HL-60/S4 treated with retinoic acid at 250 ng/mL for 4 days and 3 days (cell line): ENCODE measurements around the gene RXRA.

Experiments
- in situ Hi-C: fragments of 300-500 bp; cut with MboI; formaldehyde crosslinking; loops from 2 replicates; pipeline ENCODE4 v1.7.0; 2022; ENCODE audit warnings: low sequenced_read_pairs

The RXRA gene

DNA sequence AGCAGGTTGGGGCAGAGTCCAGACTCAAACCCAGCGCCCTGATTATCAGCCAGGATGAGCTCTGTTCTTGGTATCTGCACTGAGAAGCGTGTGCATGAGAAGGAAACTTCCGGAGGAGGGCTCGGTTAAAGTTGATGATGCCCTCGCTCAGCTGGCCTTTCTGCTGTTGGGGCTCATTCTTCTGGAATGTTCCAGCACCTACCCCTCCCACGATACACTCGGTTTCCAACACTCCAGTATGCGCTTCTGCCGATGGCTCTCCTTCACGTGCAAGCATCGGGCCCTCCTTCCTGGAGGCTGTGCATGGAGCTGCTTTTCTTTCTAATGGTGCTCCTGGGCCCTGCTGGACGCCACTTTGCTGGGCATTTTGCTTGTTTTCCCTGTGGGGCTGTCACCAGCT, 134.0 kb downstream of the RXRA start:
- in situ Hi-C loops = no loop called here

- in situ Hi-C loops = no loop called here
These were observed 134.6 kb downstream of the RXRA start for GRCh38 chr9:134460896-134461295.

- in situ Hi-C loops = no loop called here
These were observed 135.2 kb downstream of the RXRA start for GRCh38 chr9:134461426-134461982.

DNA sequence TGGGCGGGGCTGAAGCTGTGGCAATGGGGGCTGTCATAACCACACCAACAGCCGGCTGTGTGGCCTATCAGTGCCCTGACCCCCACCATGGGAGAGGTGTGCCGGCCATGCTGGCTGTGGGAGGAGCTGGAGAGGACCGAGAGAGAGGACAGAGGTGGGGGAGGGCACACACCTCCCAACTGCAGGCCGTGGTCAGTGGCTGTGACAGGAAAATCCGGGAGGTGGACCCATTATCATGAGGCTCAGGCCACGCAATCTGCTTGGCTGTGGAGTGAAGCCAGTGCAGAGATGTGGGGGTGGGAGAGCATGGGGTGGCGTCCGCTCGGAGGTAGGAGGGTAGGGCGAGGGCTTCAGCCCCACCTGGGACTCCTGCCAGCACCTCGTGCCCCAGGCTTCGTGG, 136.1 kb downstream of the RXRA start:
- in situ Hi-C loops = no loop called here

GRCh38 chr9:134463280-134463679, 137.0 kb downstream of the RXRA start:
- in situ Hi-C loops = no loop called here

- in situ Hi-C loops = no loop called here
These were observed 140.8 kb downstream of the RXRA start for GRCh38 chr9:134466869-134467616.

DNA sequence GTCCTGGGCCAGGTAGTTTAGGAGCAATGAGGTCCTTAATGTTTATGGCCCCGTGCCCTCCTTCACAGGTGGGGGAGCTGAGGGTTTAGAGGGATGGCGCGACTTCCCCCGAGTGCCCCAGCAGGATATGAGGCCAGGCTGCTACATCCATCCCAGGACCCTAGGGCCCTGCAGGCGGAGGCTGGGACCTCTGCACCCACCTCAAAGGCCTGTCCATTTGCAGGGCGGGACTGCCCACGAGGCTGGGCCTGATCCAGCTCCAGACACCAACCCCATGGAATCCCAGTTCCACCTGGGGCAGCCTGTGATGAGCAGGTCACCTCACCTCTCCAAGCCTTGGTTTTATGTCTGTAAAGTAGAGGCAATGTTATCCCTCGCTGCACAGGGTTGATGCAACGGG, 142.1 kb downstream of the RXRA start:
- in situ Hi-C loops = no loop called here

DNA sequence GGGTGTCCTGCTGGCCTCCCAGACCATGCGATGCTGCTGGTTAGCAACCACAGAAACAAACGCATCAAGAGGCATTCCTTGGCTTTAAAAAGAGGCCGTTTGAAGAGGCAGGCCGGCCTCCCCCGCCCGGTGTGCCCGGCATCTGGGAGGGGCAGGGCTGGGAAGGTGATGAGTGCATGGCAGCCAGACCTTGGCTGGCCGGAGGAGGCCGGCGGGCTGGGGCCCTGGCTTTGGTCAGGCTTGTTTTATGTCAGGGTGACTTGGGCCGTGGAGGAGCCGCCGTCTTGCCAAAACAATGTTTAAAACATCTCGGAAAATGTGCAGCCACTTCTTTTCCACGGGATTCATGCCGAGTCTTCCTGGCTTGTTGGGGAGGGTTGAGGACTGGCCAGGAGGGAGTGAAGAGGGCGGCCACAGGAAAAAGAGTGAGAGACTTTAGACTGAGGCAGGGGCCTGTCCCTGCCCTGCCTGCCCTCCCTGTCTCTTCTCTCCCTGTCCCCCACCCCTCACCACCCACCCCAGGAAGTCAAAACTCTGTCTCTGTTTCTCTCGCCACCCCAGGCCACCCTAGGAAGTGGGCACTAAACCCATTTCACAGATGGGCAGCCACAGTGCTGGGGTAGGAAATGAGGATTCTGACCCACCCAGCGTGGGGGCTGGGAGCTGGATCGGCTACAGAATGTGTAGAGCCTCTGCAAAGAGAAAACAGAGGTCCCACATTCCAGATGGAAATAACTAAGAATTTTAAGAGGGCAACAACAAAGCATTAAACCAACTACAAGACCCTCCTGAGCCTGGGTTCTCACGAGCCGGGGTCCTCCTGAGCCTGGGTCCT, 143.0 kb downstream of the RXRA start:
- in situ Hi-C loops = no loop called here

- in situ Hi-C loops = no loop called here
These were observed 146.0 kb downstream of the RXRA start for GRCh38 chr9:134472256-134472655.

DNA sequence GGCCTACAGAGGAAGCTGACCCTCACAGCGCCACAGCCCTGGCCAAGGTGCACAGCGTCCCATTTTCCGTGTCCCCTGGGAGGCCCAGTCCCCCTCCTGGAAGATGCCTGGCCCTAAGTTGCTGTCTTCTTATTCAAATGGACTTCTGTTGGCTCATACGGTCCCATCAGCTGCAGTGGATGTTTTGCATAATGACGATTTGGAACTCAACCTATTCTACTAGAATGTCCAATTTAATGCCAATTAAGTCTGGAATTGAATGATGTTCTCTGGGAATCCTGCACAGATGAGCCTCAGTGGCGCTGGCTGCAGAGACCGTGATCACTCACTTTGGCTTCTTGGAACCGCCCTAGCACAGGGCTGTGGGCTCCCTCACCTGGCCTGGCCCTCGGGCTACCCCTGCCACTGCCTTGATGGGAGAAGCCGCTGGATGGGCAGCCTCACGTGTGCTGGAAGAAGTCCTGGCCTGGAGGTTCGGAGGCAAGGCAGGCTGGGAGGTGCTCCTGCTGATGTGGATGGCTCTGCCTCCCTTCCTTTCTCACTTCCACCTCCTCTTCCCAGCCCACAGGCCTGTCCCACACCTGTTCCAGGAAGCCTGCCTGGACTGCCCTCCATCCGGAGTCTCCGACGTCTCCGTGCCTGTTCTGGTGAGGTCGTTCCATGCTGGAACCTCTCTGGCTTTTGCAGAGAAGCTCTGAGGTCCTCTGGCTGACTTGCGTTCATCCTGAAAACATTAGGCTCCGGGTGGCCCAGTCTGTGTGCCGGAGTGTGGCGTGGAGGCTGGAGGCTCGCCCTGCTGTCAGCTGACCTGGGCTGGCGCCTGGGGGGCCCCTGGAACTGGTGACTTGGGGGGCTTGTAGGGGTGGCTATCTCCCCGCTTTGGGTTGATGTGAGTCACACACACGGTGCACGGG, 147.1 kb downstream of the RXRA start:
- in situ Hi-C loops = no loop called here

- in situ Hi-C loops = no loop called here
These were observed 147.8 kb downstream of the RXRA start for GRCh38 chr9:134474055-134474370.

GRCh38 chr9:134475011-134475790, 148.9 kb downstream of the RXRA start:
- in situ Hi-C loops = no loop called here

DNA sequence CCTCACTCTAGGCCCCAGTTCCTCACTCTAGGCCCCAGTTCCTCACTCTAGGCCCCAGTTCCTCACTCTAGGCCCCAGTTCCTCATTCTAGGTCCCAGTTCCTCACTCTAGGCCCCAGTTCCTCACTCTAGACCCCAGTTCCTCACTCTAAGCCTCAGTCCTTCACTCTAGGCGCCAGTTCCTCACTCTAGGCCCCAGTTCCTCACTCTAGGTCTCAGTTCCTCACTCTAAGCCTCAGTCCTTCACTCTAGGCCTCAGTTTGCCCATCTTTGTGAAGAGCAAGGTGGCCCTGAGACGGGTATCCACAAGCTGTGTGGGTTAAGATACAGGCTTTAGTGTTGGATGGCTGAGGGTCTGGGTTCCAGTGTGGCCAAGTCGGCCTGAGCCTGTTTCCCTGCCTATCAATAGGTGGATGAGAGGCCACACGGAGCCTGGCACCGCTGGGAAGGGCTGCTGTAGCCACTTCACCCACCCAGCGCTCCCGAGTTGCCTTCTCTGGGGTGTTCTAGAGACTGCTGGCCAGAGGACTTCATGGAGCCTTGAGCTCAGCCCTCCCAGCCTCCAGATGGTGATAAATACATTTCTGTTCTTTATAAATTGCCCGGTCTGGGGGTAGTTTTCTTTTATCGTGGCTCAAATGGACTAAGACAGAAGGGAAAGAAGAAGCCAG, 150.2 kb downstream of the RXRA start:
- in situ Hi-C loops = no loop called here

DNA sequence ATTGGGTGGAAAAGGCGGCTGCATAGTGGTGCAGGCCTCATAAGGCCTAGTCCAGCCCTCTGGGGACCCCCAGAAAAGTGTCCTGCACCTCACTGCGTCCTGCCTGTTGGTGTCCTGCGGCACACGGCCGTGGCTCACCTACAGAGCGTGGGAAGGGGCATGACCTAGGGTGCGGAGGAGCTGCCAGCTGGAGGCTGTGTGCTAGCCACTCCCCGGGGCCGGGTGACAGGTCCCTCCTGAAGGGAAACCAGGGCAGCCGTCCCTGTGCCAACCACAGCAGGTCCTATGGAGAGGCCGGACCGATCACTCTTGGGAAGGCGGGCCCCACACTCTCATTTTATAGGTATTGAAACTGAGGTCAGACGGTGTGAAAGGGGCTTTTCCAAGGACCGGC, 150.7 kb downstream of the RXRA start:
- in situ Hi-C loops = no loop called here

DNA sequence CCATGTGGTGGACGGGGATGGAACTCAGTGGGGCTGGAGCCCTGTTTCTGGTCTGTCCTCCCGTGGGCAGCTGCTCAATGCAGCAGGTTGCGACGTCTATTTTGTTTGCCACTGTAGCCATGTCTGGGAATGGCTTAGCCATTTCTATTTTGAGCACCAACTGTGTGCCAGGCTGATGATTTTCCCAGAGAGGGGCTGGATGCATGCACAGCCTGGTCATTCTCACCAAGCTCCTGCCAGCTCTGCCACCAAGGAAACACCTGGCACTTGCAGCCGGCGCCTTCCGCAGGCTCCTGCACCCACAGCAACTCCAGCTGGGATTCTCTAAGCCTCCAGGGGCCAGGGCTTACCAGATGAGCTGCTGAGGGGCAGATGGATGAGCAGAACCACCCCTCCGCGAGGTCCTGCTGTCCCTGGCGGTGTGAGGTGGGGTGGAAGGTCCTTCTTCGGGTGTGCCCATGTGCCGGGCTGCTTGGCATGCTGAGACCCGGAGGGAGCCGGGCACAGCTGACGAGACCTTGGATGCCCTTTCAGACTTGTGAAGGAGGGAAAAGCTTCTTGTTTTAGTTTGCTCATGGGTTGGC, 151.2 kb downstream of the RXRA start:
- in situ Hi-C loops = no loop called here

GRCh38 chr9:134477927-134478326, 151.7 kb downstream of the RXRA start:
- in situ Hi-C loops = no loop called here

- in situ Hi-C loops = no loop called here
These were observed 155.5 kb downstream of the RXRA start for GRCh38 chr9:134481762-134482161.

DNA sequence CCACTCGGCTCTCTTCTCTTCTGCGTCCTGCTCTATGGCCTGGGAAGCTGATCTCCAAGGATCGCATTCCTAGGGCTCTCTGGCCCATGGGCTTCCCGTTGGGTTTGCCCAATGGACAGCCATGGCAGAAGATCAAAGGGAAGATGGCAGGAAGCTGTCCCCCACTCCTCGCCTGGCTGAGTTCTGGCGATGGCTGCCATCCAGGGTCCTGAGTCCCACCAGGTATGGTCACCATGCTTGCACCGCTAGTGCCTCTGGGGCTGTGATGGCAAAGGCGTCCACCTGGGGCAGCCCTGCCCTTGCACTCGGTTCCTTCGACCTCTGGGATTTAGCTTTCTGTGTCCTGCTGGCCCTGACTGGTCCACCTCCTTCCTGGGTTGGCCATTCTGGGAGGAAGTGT, 156.0 kb downstream of the RXRA start:
- in situ Hi-C loops = no loop called here

DNA sequence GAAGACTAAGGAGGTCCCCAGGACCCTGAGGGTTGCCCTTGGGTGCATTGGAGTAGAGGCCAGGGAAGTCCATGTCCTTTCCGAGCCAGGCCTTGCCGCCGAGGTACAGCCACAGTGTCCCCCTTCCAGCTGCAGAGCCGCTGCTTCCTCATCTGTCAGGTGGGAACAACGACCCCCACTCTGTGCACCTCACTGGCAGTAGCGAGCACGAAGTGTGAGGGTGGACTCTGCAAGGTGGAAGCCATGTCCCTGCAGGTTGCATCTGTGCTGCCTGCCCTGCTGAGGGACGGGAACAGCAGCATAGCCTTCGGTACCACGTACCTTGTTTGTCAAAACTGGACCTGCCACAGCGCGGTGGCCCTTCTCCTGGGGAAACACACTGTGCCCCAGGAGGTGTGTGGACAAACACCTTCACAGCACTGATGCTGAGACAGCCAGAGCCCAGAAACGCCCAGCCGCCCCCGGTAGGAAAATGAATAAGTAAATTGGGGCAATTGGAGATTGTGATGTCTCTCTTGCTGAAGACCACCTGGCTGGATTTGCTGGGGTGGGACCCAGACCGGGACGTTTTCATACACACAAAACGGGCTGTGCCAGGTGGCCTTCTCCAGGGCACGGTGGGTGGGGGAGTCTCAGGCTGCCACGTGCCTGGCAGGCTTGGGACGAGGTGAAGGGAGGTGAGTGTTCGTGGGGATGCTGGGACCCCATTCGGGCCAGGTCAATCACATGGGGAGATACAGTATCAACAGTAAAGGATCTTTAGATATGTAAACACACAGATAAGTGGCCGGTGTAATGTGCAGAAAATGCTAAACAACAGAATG, 157.3 kb downstream of the RXRA start:
- in situ Hi-C loops = no loop called here
